GM12878 (cell line): ENCODE data around the gene ATP7B. TPM values are rescaled to one million over a fixed set of nuclear protein-coding genes. Genes with fewer than 3 reads are reported as not detected.

Experiments used
- ATAC-seq: fragments of 200-7000 bp; cut with Tn5 transposase; 3 replicates; pipeline ENCODE4 v1.9.1; 2020; ENCODE audit warnings: mild to moderate bottlenecking, moderate library complexity
- BruUV-seq: library from RNA; stranded (reverse); fragments of 400-500 nt; replicated peaks from 2 replicates; lab custom pipeline; 2021; lab: Mats Ljungman, UMichigan
- CTCF ChIA-PET: fragments of 300-600 bp; sonication (Branson Sonifier 250); formaldehyde crosslinking; extraction: SDS; loops from one replicate; lab custom pipeline; 2021; ENCODE audit warnings: inconsistent platforms; lab: Yijun Ruan, JAX
- POLR2A ChIA-PET: fragments of 350-600 bp; formaldehyde crosslinking; extraction: SDS; loops from one replicate; lab custom pipeline; 2021; ENCODE audit warnings: inconsistent platforms; lab: Charles Lee
- RAD21 ChIA-PET: fragments of 300-600 bp; sonication (Branson Sonifier 250); formaldehyde crosslinking; loops from one replicate; lab custom pipeline; 2023; ENCODE audit warnings: antibody characterized with exemption; ENCODE audit not compliant: unreplicated experiment; lab: Charles Lee
- SMC1A ChIA-PET: fragments of 300-600 bp; sonication (Branson Sonifier 250); formaldehyde crosslinking; loops from one replicate; lab custom pipeline; 2023; ENCODE audit not compliant: unreplicated experiment, uncharacterized antibody; lab: Charles Lee
- DNase-seq: peaks from one replicate; pipeline ENCODE4 v3.0.0-alpha.2; 2011; ENCODE audit warnings: low read depth, low spot score
- FAIRE-seq: peaks from 3 replicates; lab custom pipeline; 2011; peaks lifted over from hg19 to GRCh38; lab: Jason Lieb, UNC
- H2AFZ ChIP-seq: 2 replicates; pipeline ENCODE4 v1.6.0; 2011; ENCODE audit warnings: low read depth, low read length, control low read depth; ENCODE audit not compliant: control insufficient read depth
- H3K27ac ChIP-seq: 2 replicates; pipeline ENCODE4 v1.5.1; 2011; ENCODE audit warnings: control low read depth; ENCODE audit not compliant: control insufficient read depth, insufficient read depth
- H3K27me3 ChIP-seq, 2 experiments: replicated peaks in 1 of 2; 2 replicates each; pipeline versions ENCODE4 v1.6.0 to v1.6.1; 2011; ENCODE audit warnings: low read length in 1 of 2; ENCODE audit not compliant: control insufficient read depth in 2 of 2, insufficient read depth in 2 of 2
- H3K36me3 ChIP-seq, 2 experiments: 2 replicates each; pipeline ENCODE4 v1.5.1; 2011; ENCODE audit warnings: low read length in 1 of 2; ENCODE audit not compliant: control insufficient read depth in 2 of 2, insufficient read depth in 2 of 2
- H3K4me1 ChIP-seq: 2 replicates; pipeline ENCODE4 v1.6.1; 2011; ENCODE audit warnings: mild to moderate bottlenecking, low read length, moderate library complexity, mixed read lengths; ENCODE audit not compliant: control insufficient read depth, insufficient read depth
- H3K4me2 ChIP-seq: 2 replicates; pipeline ENCODE4 v1.6.0; 2011; ENCODE audit warnings: control low read depth; ENCODE audit not compliant: control insufficient read depth, insufficient read depth
- H3K4me3 ChIP-seq: fragments of 200-600 bp; sonication (generic); 2 replicates; pipeline ENCODE4 v1.5.1; 2016
- H3K79me2 ChIP-seq: 2 replicates; pipeline ENCODE4 v1.6.0; 2011; ENCODE audit warnings: low read length; ENCODE audit not compliant: control insufficient read depth, insufficient read depth
- H3K9ac ChIP-seq: 2 replicates; pipeline ENCODE4 v1.8.0; 2011; ENCODE audit warnings: low read length, control low read depth, mixed read lengths; ENCODE audit not compliant: control insufficient read depth, insufficient read depth
- H3K9me3 ChIP-seq: replicated peaks from 3 replicates; pipeline ENCODE4 v1.5.1; 2011; ENCODE audit warnings: mild to moderate bottlenecking, low read length; ENCODE audit not compliant: control insufficient read depth, insufficient read depth
- H4K20me1 ChIP-seq: 2 replicates; pipeline ENCODE4 v1.6.0; 2011; ENCODE audit not compliant: control insufficient read depth, insufficient read depth
- BMI1 ChIP-seq: fragments of 450-650 bp; IDR thresholded peaks from 2 replicates; pipeline ENCODE4 v1.6.1; 2016; ENCODE audit warnings: mild to moderate bottlenecking, moderate library complexity, borderline replicate concordance
- CHD1 ChIP-seq: IDR thresholded peaks from 2 replicates; pipeline ENCODE4 v1.6.1; 2012; ENCODE audit warnings: low read depth, low read length, improper control_type of control experiment
- CHD4 ChIP-seq: fragments of 200-600 bp; sonication (generic); IDR thresholded peaks from 2 replicates; pipeline ENCODE4 v1.6.1; 2016; ENCODE audit warnings: mild to moderate bottlenecking
- DPF2 ChIP-seq: fragments of 450-650 bp; IDR thresholded peaks from 2 replicates; pipeline ENCODE4 v1.6.1; 2017; ENCODE audit warnings: mild to moderate bottlenecking
- FOS ChIP-seq: IDR thresholded peaks from 3 replicates; pipeline ENCODE4 v1.6.1; 2011; ENCODE audit warnings: borderline replicate concordance; ENCODE audit not compliant: insufficient read length; ENCODE audit errors: extremely low read depth
- GATAD2B ChIP-seq: fragments of 450-650 bp; conservative IDR thresholded peaks from 2 replicates; pipeline ENCODE4 v1.6.1; 2017; ENCODE audit warnings: low read depth, mild to moderate bottlenecking, moderate library complexity
- HDAC2 ChIP-seq: fragments of 200-600 bp; sonication (generic); IDR thresholded peaks from 2 replicates; pipeline ENCODE4 v1.6.1; 2017
- MEF2B ChIP-seq: fragments of 450-650 bp; IDR thresholded peaks from 2 replicates; pipeline ENCODE4 v1.6.1; 2018; ENCODE audit warnings: mild to moderate bottlenecking, moderate library complexity; ENCODE audit not compliant: partially characterized antibody, poor library complexity, severe bottlenecking
- MYC ChIP-seq: IDR thresholded peaks from 2 replicates; pipeline ENCODE4 v1.6.1; 2011; ENCODE audit warnings: mild to moderate bottlenecking, low read length, moderate library complexity, inconsistent platforms; ENCODE audit not compliant: insufficient read depth, insufficient replicate concordance, insufficient read length, severe bottlenecking
- RAD21 ChIP-seq: IDR thresholded peaks from 2 replicates; pipeline ENCODE4 v1.6.1; 2011; ENCODE audit warnings: mild to moderate bottlenecking, low read depth, low read length, moderate library complexity; ENCODE audit not compliant: insufficient read depth
- SMARCA5 ChIP-seq: fragments of 450-650 bp; IDR thresholded peaks from 2 replicates; pipeline ENCODE4 v1.6.1; 2017; ENCODE audit warnings: mild to moderate bottlenecking
- STAT3 ChIP-seq: IDR thresholded peaks from 2 replicates; pipeline ENCODE4 v1.6.1; 2011; ENCODE audit warnings: low read depth, low read length, improper control_type of control experiment
- TCF7 ChIP-seq: IDR thresholded peaks from 2 replicates; pipeline ENCODE4 v1.6.1; 2014; ENCODE audit warnings: antibody characterized with exemption, borderline replicate concordance
- WGBS: methylation state at CpG from one replicate; pipeline ENCODE4 v1.1.6; 2016; ENCODE audit warnings: low lambda C conversion rate; ENCODE audit not compliant: insufficient replicate concordance, insufficient coverage; ENCODE audit errors: missing lambda C conversion rate; 5-methylcytosine and 5-hydroxymethylcytosine counted together
- in situ Hi-C: fragments of 300-500 bp; cut with MboI; formaldehyde crosslinking; loops from 9 replicates; pipeline ENCODE4 v1.14.3; 2018; ENCODE audit warnings: mixed read lengths
- intact Hi-C: fragments of 100-400 bp; cut with micrococcal nuclease; formaldehyde crosslinking; loops from one replicate; pipeline ENCODE4 v1.14.2; 2022; ENCODE audit not compliant: unreplicated experiment
- polyA plus RNA-seq, 11 experiments: library from polyadenylated mRNA; depleted of rRNA in 4 of 11; unstranded in 6 of 11; stranded (reverse) in 5 of 11; fragments of >200 nt; fragmentation: Nextera tagmentation in 4 of 11; fragmentation: Illumina TruSeq in 1 of 11; extraction: Ambion mirVana in 4 of 11; extraction: Trizol in 1 of 11; gene quantifications; 1 replicate in 1 of 11; 2 replicates in 10 of 11; pipeline versions ENCODE4 v1.2.1 to v1.2.3, GENCODE V29; 2011 to 2016; ENCODE audit warnings: inconsistent platforms in 2 of 11, missing spikeins in 2 of 11, low read depth in 1 of 11
- total RNA-seq, 4 experiments: library from RNA; depleted of rRNA in 3 of 4; stranded (reverse); fragments of >200 nt in 3 of 4; fragmentation: Illumina TruSeq in 1 of 4; extraction: Trizol in 1 of 4; gene quantifications; 2 replicates each; pipeline versions ENCODE4 v1.2.1 to v1.2.3, GENCODE V29; 2013 to 2021
- TF ChIP-seq, protein P1 (sequence below): fragments of 450-650 bp; IDR thresholded peaks from 2 replicates; pipeline ENCODE4 v1.6.1; 2017; ENCODE audit warnings: mild to moderate bottlenecking, low read depth, inconsistent platforms; ENCODE audit not compliant: poor library complexity, severe bottlenecking
- TF ChIP-seq, protein P2 (sequence below): fragments of 450-650 bp; conservative IDR thresholded peaks from 2 replicates; pipeline ENCODE4 v1.6.1; 2017; ENCODE audit warnings: mild to moderate bottlenecking, moderate library complexity

ATP7B gene
- total and polyA plus RNA-seq, 10 of the 15 experiments (the other 5 are each of a cell fraction or from before 2014, with no cell fraction given), result under 0.01 to 1.1 (median 0.06) TPM; not detected in 2

DNA sequence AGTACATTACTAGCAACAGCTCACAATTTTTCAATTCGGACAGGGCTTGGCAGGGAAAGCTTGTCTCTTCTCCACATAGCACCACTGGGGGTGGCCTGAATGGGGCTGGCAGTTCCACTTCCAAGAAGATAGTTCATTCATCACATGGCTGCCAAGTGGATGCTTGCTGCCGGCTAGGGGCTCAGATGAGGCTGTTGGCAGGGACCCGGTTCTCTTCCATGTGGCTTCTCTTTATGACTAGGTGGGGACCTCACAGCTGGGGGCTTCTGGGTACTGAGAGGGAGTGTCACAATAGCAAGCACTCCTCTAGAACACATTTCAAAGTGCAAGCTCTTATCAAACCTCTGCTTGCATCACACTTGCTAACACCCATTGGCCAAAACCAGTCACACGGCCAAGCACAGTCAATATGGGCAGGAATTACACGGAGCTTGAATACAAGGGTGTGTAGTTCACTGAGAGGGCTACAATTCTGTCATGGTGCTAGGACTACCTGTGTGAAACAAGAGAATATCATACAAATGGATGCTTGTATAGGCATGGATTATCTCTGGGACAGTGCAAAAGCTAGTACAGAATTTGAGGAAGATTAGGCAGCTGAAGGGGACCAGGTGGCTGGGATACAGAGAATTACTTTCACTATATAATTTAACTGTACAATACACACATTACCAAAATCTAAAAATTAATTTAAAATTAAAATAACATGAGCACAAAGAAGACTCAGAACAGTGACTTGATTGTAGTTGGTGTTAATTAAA lies 32.3 kb downstream of the ATP7B start:
- no peak for DNase-seq
- WGBS, result 44% methylated on average over 5 of the region's 5 CpGs
- no TSS peak for BruUV-seq
- ChIA-PET POLR2A (no interaction called here), SMC1A (interaction anchor here (1.2 to 1.5 kb wide), 2 partner anchors 13 to 15 kb away, joined by 3 to 5 read pairs; no protein-coding TSS in a partner anchor), RAD21 (interaction anchor here (0.9 kb wide), 1 partner anchor 18 kb away, joined by 3 read pairs; no protein-coding TSS in a partner anchor), CTCF (no interaction called here)
- no peaks in the 10 kb centered on the region for H3K4me1 ChIP-seq
- H3K4me2 ChIP-seq, result no peak overlapping the region
- ATAC-seq, result no peak
- no peak overlapping the region for H2AFZ ChIP-seq
- no peaks in the 10 kb centered on the region for H4K20me1 ChIP-seq
- TF ChIP-seq TCF7 (no peak), BMI1 (no peak), CHD1 (no peak), FOS (no peak), HDAC2 (no peak), MYC (no peak), GATAD2B (no peak), DPF2 (no peak), STAT3 (no peak), MEF2B (no peak), CHD4 (no peak), RAD21 (no peak), SMARCA5 (no peak)
- TF ChIP-seq, protein P1, sequence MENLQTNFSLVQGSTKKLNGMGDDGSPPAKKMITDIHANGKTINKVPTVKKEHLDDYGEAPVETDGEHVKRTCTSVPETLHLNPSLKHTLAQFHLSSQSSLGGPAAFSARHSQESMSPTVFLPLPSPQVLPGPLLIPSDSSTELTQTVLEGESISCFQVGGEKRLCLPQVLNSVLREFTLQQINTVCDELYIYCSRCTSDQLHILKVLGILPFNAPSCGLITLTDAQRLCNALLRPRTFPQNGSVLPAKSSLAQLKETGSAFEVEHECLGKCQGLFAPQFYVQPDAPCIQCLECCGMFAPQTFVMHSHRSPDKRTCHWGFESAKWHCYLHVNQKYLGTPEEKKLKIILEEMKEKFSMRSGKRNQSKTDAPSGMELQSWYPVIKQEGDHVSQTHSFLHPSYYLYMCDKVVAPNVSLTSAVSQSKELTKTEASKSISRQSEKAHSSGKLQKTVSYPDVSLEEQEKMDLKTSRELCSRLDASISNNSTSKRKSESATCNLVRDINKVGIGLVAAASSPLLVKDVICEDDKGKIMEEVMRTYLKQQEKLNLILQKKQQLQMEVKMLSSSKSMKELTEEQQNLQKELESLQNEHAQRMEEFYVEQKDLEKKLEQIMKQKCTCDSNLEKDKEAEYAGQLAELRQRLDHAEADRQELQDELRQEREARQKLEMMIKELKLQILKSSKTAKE, result no peak
- TF ChIP-seq, protein P2, sequence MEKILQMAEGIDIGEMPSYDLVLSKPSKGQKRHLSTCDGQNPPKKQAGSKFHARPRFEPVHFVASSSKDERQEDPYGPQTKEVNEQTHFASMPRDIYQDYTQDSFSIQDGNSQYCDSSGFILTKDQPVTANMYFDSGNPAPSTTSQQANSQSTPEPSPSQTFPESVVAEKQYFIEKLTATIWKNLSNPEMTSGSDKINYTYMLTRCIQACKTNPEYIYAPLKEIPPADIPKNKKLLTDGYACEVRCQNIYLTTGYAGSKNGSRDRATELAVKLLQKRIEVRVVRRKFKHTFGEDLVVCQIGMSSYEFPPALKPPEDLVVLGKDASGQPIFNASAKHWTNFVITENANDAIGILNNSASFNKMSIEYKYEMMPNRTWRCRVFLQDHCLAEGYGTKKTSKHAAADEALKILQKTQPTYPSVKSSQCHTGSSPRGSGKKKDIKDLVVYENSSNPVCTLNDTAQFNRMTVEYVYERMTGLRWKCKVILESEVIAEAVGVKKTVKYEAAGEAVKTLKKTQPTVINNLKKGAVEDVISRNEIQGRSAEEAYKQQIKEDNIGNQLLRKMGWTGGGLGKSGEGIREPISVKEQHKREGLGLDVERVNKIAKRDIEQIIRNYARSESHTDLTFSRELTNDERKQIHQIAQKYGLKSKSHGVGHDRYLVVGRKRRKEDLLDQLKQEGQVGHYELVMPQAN, result no peak
- TF ChIP-seq, all 136 proteins: peak for 0
- no peaks in the 10 kb centered on the region for H3K9me3 ChIP-seq
- in situ Hi-C loops (no loop called here), intact Hi-C loops (no loop called here)
- no peak for FAIRE-seq
- no peaks in the 10 kb centered on the region for H3K79me2 ChIP-seq
- H3K27me3 ChIP-seq, result no peaks in the 10 kb centered on the region
- H3K4me3 ChIP-seq, result no peak overlapping the region
- no peak overlapping the region for H3K27ac ChIP-seq
- H3K36me3 ChIP-seq, result no peaks in the 10 kb centered on the region
- no peak overlapping the region for H3K9ac ChIP-seq
